NCI-H2227 treated with DMSO at 0.1 percent for 48 hours (cell line): ENCODE results near the gene SCAMP4.
A peak's percentile ranks its signal among the peaks of the same experiment; 100 is the strongest.

Experiments used
- DNase-seq: peaks from one replicate; lab custom pipeline; 2025; lab: John Stamatoyannopoulos, UW

SCAMP4 gene, protein sequence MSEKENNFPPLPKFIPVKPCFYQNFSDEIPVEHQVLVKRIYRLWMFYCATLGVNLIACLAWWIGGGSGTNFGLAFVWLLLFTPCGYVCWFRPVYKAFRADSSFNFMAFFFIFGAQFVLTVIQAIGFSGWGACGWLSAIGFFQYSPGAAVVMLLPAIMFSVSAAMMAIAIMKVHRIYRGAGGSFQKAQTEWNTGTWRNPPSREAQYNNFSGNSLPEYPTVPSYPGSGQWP

GRCh38 chr19:1905110-1905862, at the start of gene SCAMP4, which contains the start of gene ADAT3:
Gene SCAMP4, plus strand, starts transcription at chr19:1905399. Its CDS starts 9,621 bp downstream, at chr19:1915020.
Gene ADAT3, plus strand, starts transcription at chr19:1905399. Its CDS starts 6,649 bp downstream, at chr19:1912048.
- DNase-seq, result peak; percentile 94

- no peak for DNase-seq
Observed at GRCh38 chr19:1855828-1856255, 49.4 kb upstream of the SCAMP4 start.

GRCh38 chr19:1856345-1856697, 48.9 kb upstream of the SCAMP4 start:
- no peak for DNase-seq

DNA sequence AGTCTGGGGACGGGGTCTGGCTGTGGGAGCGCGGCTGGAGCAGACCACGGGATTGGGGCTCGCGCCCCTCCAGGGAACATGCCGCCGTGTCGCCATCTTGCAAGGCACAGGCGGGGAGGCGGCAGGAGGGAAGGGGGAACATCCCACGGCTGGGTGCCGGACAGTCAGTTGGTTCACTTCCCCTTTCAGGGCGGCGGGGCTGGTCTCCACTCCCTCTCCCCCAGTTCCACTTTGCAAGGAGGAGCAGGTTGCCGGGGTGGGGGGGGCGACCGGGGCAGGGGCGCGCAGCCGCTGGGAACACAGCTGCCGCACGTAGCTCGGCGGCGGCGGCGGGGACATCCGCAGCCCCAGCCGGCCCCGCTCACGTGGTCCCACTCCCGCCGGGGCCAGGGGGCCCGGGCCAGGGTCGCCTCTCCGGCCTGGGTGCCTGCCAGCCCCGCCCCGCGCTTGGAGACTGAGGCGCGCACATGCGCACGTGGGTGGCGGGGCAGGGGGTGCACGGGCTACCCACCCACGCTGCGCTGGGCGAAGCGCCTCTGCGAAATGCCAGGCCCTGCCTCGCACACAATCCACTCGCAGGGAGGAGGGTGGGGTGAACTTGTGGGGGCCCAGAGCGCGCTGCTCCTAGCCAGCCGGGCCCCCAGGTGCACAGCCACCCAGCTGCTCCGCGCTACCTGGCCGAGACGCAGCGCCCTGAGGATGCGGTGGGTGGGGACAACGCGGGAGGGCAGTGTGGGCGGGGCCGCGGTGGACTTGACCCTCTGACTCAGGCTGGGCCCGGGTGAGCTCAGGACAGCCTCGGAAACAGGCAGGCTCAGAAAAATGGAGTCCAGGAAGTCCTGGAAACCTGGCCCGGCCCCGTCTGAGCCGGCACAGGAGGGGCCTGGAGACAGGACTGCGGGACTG, 48.2 kb upstream of the SCAMP4 start:
- DNase-seq, result no peak

DNA sequence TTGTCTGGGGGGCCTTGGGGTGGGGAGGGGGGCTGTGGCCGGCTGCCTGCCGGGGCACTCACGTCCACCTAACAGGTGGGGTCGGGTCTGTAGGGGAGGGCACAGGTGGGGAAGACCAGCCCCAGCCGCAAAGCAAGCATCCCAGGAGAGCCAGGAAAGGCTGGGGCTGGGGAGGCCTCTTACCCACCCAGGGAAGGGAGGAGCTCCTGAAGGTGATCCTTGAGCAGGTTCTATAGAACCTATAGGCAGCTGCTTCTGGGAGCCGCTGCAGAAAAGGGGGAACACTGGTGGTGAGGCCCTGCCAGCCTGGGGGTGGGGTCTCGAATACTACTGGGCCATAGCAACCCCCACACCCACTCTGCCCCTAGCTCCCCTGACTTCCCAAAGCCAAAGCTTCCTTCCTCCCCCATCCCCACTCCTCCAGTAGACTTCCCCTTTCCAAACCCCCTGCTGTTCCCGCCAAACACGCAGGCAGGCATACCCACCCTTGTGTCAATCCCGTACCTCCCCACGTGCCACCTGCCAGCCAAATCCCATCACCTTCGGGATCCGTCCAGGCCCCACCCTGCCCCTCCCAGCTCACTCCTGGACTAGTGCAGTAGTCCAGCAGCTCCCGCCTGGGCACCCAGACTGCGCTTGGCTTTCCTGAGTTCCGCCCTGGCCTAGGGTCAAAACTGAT, 47.4 kb upstream of the SCAMP4 start:
- DNase-seq, result no peak

DNA sequence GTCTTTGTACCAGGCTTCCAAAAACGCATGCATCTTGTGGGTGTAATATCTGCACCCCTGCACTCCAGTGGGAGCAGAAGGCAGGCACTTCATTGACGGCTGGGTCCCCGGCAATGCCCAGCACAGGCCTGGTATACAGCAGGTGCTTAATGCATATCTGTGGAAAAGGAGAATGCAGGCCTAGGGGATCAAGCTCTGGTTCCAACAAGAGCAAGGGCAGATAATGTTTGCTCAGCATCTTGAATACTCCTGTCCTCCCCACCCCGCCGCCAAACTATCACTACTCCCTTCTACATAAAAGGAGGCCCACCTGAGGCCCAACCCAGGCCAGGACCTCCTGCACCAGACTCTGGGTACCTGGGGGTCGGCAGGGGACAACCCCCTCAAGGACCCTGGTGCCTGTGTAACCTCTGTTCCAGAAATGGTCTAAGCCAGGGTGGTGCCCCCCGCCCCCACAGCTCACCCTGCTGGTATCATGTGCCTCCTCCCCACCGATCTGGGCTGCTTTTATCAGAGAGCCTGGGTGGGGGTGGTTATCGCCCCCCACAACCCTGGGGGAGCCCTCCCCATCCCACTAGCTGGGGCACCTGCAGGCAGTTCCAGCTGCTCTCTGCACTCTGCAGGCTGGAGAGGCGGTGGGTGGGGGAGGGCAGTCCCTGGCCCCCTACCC, 46.7 kb upstream of the SCAMP4 start:
- DNase-seq, result no peak

DNA sequence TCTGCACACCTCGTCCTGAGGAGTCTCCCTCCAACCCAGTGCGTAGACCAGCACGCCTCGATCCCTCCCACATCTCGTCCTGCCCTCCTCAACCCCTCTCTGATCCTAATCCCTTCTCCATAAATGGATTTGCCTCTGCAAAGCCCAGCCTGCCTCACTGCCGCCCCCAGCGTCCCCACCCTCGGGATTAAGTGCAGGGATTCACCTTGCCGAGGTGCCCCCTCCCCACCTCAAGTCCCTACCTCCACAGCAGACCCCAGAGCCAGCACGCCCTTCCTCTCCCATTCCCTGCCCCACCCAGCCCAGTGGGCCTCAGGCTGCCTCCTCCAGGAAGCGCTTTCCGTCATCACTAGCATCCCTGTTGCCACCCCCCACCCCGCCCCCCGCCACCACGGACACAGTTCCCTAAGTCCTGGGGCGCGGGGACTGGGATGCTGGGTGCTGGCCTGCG, 45.8 kb upstream of the SCAMP4 start:
- DNase-seq, result no peak

DNA sequence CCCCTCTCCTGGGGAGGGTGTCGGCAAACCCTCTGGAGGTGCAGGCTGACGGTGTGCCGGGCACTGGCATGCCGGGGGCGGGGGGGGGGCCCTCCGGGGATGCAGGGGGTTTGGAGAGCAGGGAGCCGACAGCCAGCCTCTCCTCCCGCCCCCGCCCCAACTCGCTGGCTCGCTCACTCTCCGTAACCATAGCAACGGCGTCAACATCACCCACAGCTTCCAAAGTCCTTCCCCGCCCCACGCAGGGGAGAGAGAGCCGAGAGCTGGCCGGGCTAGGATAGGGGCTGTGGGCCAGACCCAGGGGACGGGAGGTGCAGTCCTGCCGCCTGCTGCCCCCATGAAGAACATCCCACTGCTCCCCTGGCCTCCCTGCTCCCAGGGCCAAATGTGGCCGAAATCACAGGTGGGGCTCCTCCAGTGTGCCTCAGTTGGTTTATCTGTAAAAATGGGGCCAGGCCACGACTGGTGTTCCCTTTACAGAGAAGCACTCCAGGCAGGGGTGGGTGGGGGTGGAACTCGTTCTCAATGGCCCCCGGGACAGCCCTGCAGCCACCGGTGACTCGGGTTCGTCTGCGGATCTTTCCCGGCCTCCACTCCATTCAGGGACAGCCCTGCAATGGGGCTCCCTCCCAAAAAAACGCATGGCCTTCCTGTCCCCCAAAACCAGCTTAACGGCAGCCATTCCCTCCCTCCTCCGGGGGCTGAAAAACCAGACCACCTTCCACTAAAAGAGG, 45.0 kb upstream of the SCAMP4 start:
- peak; percentile 29 for DNase-seq

DNA sequence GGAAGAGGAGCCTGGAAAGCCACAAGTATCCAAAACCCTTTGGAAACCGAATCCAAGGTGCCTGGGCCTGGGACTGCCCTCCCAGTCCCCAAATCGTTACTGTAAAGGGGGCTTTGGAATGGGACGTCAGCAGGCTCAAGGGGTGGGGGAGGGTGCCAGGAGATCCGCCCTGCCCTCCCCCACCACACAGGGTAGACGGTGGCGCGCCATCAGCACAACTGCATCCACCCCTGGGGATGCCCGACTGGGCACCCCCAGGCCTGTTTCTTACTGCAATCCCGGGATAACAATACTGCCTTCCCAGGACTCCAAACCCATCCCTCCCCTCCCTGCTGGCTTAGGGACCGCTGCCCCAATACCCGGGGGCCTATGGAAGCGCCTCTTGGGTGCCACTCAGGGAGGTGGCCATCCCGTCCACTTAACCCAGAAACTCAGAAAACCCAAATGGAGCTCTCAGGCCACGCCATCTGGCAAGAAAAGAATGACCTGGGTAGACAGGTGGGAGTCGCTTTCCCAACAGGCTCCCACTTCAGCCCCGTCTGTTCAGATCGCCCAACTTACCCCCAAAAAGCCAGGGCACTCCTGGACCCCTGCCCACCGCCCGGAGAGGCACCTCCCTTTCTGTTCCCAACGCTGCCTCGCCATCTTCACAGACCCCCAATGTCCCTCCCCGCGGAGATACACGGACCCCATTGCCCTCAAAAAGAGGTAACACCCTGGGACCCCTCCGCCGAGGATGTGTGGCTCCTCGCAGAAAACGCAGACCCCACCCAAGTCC, 44.2 kb upstream of the SCAMP4 start:
- DNase-seq, result no peak

- no peak for DNase-seq
Observed at GRCh38 chr19:1861599-1862031, 43.6 kb upstream of the SCAMP4 start.

DNA sequence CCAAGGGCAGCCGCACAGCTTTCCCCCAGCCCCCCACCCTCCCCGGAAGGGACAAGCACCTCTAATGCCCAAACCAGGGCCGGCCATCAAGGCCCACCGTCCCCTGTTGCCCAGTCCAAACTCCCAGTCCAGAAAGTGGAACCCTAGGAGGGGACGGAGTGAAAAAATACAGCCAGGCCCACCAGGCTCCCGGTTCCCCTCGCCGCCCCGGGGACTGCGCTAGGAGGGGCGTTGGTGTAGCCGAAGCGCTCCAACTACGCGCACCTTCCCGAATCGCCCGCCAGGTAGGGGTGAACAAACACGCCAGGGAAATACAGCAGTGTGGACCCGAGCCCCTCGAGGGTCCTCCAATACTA, 43.2 kb upstream of the SCAMP4 start:
- no peak for DNase-seq

- no peak for DNase-seq
Observed at GRCh38 chr19:1862424-1863327, 42.5 kb upstream of the SCAMP4 start.

DNA sequence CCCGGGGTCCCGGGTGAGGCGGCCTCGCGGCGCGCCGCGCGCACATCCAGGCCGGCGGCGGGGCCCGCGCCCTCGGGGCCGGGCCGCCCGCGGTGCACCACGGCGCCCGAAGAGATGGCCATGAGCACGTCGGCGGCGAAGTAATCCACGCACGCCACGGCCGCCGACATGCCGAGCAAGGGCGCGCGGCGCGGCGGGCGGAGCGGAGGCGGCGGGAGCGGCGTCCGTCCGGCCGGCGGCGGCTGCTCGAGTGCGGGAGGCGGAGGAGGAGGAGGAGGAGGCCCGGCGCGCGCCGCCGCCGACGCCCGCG, 41.9 kb upstream of the SCAMP4 start, which contains the start of gene KLF16:
TSS of gene KLF16 (minus strand) at position 252 of the 310 bp plus-strand sequence. CDS start at position 170, 82 bp downstream.
- no peak for DNase-seq

- peak; percentile 82 for DNase-seq
Observed at GRCh38 chr19:1863638-1864479, 41.3 kb upstream of the SCAMP4 start.

GRCh38 chr19:1864480-1865171, 40.6 kb upstream of the SCAMP4 start:
- no peak for DNase-seq

- DNase-seq, result no peak
Observed at GRCh38 chr19:1865172-1866010, 39.8 kb upstream of the SCAMP4 start.
